ENCODE data around the gene PIP5K1B. TPM values are rescaled to one million over a fixed set of nuclear protein-coding genes. Genes with fewer than 3 reads are reported as not detected.

Gene PIP5K1B
- total RNA-seq, 1 experiment from 2014 or later: 2.5 TPM

GRCh38 chr9:68706363-68707201 lies 1.5 kb downstream of the PIP5K1B start:
- Histone ChIP-seq H3T11ph (ENCODE audit: low read length) (no peak overlapping the region), H3K79me2 (ENCODE audit: insufficient read depth, low read length) (no peaks in the 10 kb centered on the region), H3K9me3 (ENCODE audit: control insufficient read depth, low read depth, low read length) (no peaks in the 10 kb centered on the region), H2AFZ (ENCODE audit: low read length) (no peak overlapping the region), H4K5ac (ENCODE audit: insufficient read length, low read depth, low read length) (no peak overlapping the region), H3K79me1 (ENCODE audit: insufficient read depth, low read depth, low read length, poor library complexity, severe bottlenecking) (no peaks in the 10 kb centered on the region), H4K91ac (ENCODE audit: insufficient read length, low read depth, low read length) (no peak overlapping the region), H3K56ac (ENCODE audit: insufficient read length, low read depth, low read length) (no peak overlapping the region), H3K27me3 (ENCODE audit: insufficient read depth, low read length) (peaks cover 9% of the 10 kb centered on the region; the same call in 1 of the 2 replicates), H3K18ac (ENCODE audit: insufficient read length, low read depth, low read length) (no peak overlapping the region), H3K27ac (ENCODE audit: insufficient read length, low read depth, low read length) (no peak overlapping the region), H3K4me1 (ENCODE audit: insufficient read depth, low read length) (no peaks in the 10 kb centered on the region), H3K4me2 (ENCODE audit: insufficient read depth, insufficient read length, low read length) (peak overlapping the region; percentile 57), H3K14ac (ENCODE audit: insufficient read depth, low read length) (no peak overlapping the region), H3K23ac (ENCODE audit: insufficient read length, low read depth, low read length) (no peak overlapping the region), H2BK120ac (ENCODE audit: low read depth, low read length, poor library complexity, severe bottlenecking) (no peak overlapping the region), H2BK15ac (ENCODE audit: low read depth, low read length) (no peak overlapping the region), H2BK5ac (ENCODE audit: insufficient read length, low read length) (no peak overlapping the region), H3K9ac (ENCODE audit: extremely low read depth, insufficient read length, low read length) (no peak overlapping the region), H2BK12ac (ENCODE audit: insufficient read length, low read depth, low read length) (no peak overlapping the region), H3K4ac (ENCODE audit: low read depth, low read length) (no peak overlapping the region), H4K8ac (replicated peaks; ENCODE audit: insufficient read length, low read depth, low read length) (no peak overlapping the region), H2BK20ac (ENCODE audit: low read depth, low read length, poor library complexity, severe bottlenecking) (no peak overlapping the region), H4K20me1 (ENCODE audit: control insufficient read depth, insufficient read depth, insufficient read length) (no peaks in the 10 kb centered on the region), H3K23me2 (ENCODE audit: insufficient read length, low read depth, low read length, poor library complexity, severe bottlenecking) (peaks cover 10% of the 10 kb centered on the region), H2AK5ac (ENCODE audit: insufficient read length, low read length) (no peak overlapping the region)
- no peak for TF ChIP-seq CTCF (conservative IDR thresholded peaks at IDR 0.05)
- Mint-ChIP-seq H3K27ac (no peak overlapping the region; a peak in 1 of 7 replicates), H3K27me3 (ENCODE audit: low read depth) (peaks cover 71% of the 10 kb centered on the region), H3K4me1 (peaks cover 20 to 26% of the 10 kb centered on the region in 2 experiments), H3K9me3 (no peaks in the 10 kb centered on the region), H3K36me3 (ENCODE audit: insufficient read depth in 1 of 3, low read depth in 3 of 3) (no peaks in the 10 kb centered on the region), H3K4me3 (peak overlapping the region; percentile 85 to 93)
- no CpG with 5 or more reads among the region's 19 CpGs for WGBS (ENCODE audit: extremely low coverage, insufficient read length, low lambda C conversion rate)
- no peak for DNase-seq
